Activated T-cell treated with anti-CD3 and anti-CD28 coated beads, Interleukin-2, amount 50 U/mL, for 4 hours (primary cell): ENCODE results near the gene SERPINA1. TPM values are rescaled to one million over a fixed set of nuclear protein-coding genes. Genes with fewer than 3 reads are reported as not detected.
A peak's percentile ranks its signal among the peaks of the same experiment; 100 is the strongest.

Source experiments
- ATAC-seq, 2 donors: fragments of 200-7000 bp; cut with Tn5 transposase; one replicate each; pipeline ENCODE4 v1.10.0; 2021
- DNase-seq: peaks from one replicate; pipeline ENCODE4 v3.0.0-alpha.2; 2020
- H3K27me3 Mint-ChIP-seq: one replicate; pipeline ENCODE4 v1.8.0; 2021; ENCODE audit warnings: low read depth, mixed read lengths
- H3K36me3 Mint-ChIP-seq: one replicate; pipeline ENCODE4 v1.8.0; 2022; ENCODE audit warnings: mixed read lengths; ENCODE audit not compliant: insufficient read depth
- H3K4me1 Mint-ChIP-seq: one replicate; pipeline ENCODE4 v1.8.0; 2021; ENCODE audit warnings: low read depth, mixed read lengths
- H3K4me3 Mint-ChIP-seq: one replicate; pipeline ENCODE4 v1.8.0; 2021; ENCODE audit warnings: mild to moderate bottlenecking, moderate library complexity, mixed read lengths
- H3K9me3 Mint-ChIP-seq: one replicate; pipeline ENCODE4 v1.8.0; 2021; ENCODE audit warnings: mixed read lengths
- total RNA-seq, 3 donors: library from RNA; stranded (reverse); gene quantifications; one replicate each; pipeline ENCODE4 v1.2.1, GENCODE V29; 2021

SERPINA1 gene
- total RNA-seq, 3 donors from 2014 or later = 4.8 to 5.3 (median 4.9) TPM

DNA sequence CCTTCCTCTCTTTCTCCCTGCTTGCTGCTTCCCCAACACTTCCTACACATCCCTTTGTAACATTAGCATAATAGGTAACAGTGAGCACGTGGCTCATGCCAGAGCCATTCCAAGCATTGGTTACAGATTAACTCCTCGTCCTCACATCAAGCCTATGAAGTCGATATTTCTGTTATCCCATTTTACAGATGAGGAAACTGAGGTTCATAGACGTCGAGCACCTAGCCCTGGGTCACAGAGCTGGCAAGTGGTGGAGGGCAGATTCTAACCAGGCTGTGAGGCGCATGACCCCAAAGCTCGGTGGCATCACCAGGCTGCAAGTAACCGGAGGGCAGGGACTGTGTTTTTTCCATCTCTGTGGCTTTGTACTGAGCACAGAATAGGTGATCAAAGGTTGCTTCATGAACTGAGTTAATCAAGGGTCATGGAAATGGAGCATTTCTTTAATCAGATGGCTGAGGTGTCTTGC is 5.7 kb upstream of the SERPINA1 start:
- no peaks in the 10 kb centered on the region for H3K9me3 Mint-ChIP-seq
- ATAC-seq = peak; percentile 44 to 48
- H3K36me3 Mint-ChIP-seq = no peaks in the 10 kb centered on the region
- no peak overlapping the region for H3K4me3 Mint-ChIP-seq
- H3K4me1 Mint-ChIP-seq = peaks cover 15% of the 10 kb centered on the region
- no peak for DNase-seq
- peaks cover 10% of the 10 kb centered on the region for H3K27me3 Mint-ChIP-seq

DNA sequence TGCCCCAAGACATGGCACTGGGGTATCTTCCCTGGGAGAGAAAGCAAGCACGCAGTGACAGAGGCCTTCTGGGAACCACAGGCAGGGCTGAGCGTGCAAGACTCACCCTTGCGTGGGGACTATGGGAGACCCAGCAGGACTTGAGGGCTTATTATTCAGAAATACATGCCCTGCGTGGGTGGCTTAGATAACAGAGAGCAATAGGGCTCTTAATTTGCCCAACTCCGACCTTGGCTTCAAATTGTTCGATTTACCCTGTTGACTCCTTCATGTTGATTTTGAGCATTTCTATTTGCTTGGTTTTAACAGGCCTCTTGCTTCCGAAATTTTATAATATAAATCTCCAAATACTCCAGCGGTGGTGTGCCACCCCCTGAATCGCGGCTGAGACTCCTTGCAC is 5.1 kb upstream of the SERPINA1 start:
- Mint-ChIP-seq H3K4me3 (no peak overlapping the region), H3K4me1 (peaks cover 15% of the 10 kb centered on the region), H3K9me3 (no peaks in the 10 kb centered on the region), H3K27me3 (peaks cover 6% of the 10 kb centered on the region), H3K36me3 (no peaks in the 10 kb centered on the region)
- ATAC-seq (no peak), DNase-seq (no peak)

DNA sequence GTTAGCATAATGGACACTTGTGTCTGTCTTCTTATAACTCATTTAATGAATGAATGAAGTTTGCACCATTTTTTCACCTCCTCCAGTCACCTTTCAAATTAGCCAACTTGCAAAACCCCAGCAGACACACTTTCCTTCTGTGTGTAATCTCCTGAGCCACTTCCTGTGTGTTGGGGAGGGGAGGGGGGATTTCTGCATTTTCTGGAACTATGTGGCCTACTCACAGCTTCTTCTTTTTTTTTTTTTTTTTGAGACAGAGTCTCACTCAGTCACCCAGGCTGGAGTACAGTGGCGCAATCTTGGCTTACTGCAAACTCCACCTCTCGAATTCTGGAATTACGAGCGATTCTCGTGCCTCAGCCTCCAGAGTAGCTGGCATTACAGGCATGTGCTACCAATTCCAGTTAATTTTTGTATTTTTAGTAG is 4.1 kb upstream of the SERPINA1 start:
- Mint-ChIP-seq H3K36me3 (no peaks in the 10 kb centered on the region), H3K9me3 (no peaks in the 10 kb centered on the region), H3K4me1 (peaks cover 15% of the 10 kb centered on the region), H3K4me3 (no peak overlapping the region), H3K27me3 (no peaks in the 10 kb centered on the region)
- ATAC-seq (peak; percentile 55 to 72), DNase-seq (no peak)

DNA sequence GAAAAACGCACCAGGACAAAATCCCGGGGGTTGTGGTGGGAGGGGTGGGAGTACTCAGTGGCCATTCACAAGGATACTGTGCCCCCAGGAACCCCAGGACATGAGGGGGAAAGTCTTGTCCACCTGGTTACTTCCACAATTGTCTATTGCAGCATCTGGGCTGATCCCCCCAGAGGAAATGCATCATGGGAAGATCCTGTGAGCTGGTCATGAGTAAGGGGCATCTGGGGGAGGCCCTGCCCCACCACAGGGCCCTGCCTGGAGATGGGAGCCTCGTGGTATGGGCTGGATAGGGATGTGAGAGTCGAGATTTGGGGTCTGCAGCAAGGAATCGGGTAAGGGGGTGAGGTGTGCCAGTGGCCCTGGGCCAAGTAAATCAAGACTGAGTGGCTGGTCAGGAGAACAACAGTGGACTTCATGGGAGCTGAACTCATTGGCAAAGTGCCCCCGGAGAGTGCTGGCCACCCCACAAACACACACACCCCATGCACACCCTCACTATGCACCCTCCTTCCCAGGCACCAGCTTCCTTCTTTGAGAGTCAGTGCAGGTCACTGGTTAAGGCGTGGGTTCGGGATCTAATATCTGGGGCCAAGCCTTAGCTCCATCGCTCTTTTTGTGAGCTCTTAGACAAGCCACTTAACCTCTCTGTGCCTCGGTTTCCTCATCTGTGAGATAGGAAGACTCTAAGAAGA is 3.0 kb upstream of the SERPINA1 start:
- Mint-ChIP-seq H3K27me3 (no peaks in the 10 kb centered on the region), H3K9me3 (no peaks in the 10 kb centered on the region), H3K4me1 (peaks cover 15% of the 10 kb centered on the region), H3K36me3 (no peaks in the 10 kb centered on the region), H3K4me3 (no peak overlapping the region)
- DNase-seq (no peak), ATAC-seq (no peak)

DNA sequence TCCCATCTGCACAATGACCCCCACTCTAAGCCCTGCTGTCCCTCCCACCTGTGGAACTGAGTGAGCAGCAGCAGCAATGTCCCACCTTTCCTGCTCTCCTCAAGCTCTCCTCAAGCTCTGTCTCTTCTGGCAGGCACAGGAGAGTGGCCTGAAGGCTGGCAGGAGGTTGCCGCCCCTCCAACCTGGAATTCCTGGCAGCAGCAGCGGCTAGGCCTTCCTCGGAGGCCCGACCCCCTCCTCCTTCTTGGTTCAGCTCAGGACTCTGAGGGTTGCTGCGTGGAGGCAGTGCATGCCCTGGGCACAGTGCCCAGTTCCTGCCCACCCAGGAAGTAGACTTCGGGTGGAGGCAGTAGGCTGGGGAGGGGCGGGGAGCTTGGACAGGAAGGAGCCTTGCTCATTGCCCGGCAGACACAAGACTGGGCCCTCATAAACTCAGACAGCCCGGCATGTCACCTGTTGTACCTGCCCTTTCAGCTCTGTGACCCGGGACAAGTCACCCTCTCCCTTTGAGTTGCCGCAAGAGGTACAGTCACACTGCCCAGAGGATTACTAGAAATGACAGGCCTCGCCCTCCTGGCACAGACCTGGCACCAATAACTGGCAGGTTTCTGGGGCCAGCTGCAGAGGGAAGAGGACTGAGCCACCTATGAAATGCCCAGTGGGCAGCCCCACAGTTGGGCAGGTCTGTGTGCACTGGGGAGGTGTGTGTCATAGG is 2.1 kb upstream of the SERPINA1 start:
- Mint-ChIP-seq H3K9me3 (no peaks in the 10 kb centered on the region), H3K4me1 (peaks cover 15% of the 10 kb centered on the region), H3K4me3 (no peak overlapping the region), H3K36me3 (no peaks in the 10 kb centered on the region), H3K27me3 (no peaks in the 10 kb centered on the region)
- DNase-seq (no peak), ATAC-seq (no peak)

DNA sequence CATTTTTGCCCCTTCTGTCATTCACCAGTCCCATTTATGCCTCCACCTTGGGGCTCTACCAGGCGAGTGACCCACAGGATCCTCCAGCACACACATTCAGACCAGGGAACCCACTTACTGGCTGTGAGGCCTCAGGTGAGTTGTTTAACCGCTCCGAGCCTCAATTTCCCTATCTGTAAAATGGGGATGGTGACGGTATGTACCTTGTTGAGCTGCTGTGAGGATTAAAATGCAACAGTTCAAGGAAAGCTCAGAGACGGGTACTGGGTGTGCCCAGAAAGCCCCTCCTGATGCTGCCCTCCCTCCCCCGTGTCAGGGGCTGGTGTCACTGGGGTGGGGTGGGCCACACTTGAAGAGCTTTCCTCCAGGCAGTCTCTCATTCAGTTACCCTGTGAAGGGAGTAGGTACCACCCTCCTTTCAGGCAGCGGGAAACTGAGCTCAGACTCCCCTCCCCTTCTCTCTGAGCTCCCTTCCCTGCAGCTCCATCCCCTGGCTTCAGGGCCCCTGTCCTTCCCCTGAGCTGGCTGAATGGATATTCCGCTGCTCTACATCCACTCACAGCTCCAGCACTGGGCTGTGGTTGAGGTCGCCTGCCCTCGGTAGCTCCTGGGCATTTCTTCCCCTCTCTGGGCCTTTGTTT is 1.4 kb upstream of the SERPINA1 start:
- DNase-seq (no peak), ATAC-seq (no peak)
- no peaks in the 10 kb centered on the region for H3K27me3 Mint-ChIP-seq
- peaks cover 12% of the 10 kb centered on the region for H3K4me1 Mint-ChIP-seq
- no peaks in the 10 kb centered on the region for H3K9me3 Mint-ChIP-seq
- no peak overlapping the region for H3K4me3 Mint-ChIP-seq
- no peaks in the 10 kb centered on the region for H3K36me3 Mint-ChIP-seq

DNA sequence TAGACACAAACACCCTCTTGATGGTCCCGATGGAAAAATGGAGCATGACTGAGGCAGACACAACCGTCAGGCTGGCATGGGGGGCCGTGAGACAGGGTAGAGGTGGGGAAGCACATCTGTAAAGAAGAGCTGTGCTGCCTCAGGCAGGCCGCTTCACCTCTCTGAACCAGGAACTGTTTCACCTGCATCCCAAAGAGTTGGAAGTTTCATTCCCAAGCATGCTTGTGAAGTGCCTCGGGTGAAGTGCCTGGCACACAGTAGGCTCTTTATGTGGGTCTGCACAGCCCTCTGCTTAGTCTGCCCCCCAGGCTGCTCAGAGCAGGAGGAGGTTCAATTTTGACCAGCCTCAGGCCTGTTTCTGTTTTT is 685 bp upstream of the SERPINA1 start:
- no peak overlapping the region for H3K4me3 Mint-ChIP-seq
- DNase-seq (no peak), ATAC-seq (no peak)
- peaks cover 10% of the 10 kb centered on the region for H3K4me1 Mint-ChIP-seq
- H3K27me3 Mint-ChIP-seq = no peaks in the 10 kb centered on the region
- no peaks in the 10 kb centered on the region for H3K36me3 Mint-ChIP-seq
- no peaks in the 10 kb centered on the region for H3K9me3 Mint-ChIP-seq

DNA sequence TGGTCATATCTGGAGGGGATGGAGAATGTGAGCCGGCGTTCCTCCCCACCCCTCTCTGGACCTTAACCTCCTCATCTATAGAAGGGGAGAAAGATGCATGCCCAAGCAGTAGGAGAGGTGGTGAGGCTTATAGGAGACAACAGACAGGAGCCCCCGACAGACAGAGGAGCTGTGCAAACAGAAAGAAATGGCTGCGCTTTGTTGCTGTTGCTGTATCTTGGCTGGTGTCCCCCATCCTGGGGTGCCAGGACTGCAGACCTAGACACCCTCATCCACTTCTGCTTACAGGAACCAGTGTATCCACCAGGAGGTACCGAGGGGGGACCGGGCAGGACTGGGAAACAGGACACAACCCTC is 397 bp downstream of the SERPINA1 start:
- Mint-ChIP-seq H3K9me3 (no peaks in the 10 kb centered on the region), H3K4me3 (no peak overlapping the region), H3K4me1 (peaks cover 7% of the 10 kb centered on the region), H3K27me3 (peaks cover under 1% of the 10 kb centered on the region), H3K36me3 (no peaks in the 10 kb centered on the region)
- ATAC-seq = no peak
- no peak for DNase-seq

DNA sequence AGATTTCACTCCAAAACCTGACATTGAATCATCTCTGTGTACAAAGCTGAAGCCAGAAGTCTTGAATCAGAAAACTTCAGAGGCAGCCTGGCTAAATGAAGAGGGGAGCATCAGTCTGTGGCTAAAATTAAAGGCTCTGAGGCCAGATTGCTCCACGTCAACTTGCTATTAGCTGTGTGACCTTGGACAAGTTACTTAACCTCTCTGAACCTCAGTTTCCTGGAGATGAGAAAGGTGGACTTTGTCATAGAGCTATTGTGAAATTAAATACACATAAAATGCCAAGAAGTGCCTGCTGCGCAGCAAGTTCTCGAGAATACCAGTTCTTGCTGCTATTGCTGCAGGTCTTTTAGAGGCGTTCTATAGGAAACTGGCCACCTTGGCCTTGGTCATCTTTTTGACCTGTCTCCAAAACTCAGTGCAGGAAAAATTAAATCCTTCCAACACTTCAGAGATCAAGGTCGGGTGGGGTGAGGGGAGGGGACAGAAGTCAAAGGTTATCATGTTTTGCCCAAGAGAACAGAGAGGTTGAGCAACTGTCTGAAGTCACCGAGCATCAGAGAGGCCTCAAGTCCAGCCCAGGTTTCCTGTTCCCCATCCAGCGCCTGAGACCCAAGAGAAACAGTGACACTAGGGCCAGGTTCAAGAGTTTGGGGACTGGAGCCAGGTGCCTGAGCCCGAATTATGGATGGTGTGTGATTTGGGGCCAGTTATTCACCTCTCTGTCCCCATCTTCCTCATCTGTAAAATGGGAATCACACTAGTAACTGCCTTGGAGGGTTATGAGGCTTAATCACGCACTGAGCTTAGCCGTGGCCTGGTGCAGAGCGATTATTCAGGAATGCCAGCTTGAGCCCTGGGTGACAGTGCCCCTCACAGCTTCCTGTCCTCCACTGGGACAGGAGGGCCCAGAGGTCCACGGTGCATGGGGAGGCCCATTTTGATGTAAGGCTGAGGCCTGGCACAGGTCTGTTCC is 1.1 kb downstream of the SERPINA1 start:
- Mint-ChIP-seq H3K4me1 (peaks cover 3% of the 10 kb centered on the region), H3K4me3 (no peak overlapping the region), H3K36me3 (no peaks in the 10 kb centered on the region), H3K9me3 (no peaks in the 10 kb centered on the region), H3K27me3 (peaks cover 3% of the 10 kb centered on the region)
- DNase-seq (no peak), ATAC-seq (no peak)

DNA sequence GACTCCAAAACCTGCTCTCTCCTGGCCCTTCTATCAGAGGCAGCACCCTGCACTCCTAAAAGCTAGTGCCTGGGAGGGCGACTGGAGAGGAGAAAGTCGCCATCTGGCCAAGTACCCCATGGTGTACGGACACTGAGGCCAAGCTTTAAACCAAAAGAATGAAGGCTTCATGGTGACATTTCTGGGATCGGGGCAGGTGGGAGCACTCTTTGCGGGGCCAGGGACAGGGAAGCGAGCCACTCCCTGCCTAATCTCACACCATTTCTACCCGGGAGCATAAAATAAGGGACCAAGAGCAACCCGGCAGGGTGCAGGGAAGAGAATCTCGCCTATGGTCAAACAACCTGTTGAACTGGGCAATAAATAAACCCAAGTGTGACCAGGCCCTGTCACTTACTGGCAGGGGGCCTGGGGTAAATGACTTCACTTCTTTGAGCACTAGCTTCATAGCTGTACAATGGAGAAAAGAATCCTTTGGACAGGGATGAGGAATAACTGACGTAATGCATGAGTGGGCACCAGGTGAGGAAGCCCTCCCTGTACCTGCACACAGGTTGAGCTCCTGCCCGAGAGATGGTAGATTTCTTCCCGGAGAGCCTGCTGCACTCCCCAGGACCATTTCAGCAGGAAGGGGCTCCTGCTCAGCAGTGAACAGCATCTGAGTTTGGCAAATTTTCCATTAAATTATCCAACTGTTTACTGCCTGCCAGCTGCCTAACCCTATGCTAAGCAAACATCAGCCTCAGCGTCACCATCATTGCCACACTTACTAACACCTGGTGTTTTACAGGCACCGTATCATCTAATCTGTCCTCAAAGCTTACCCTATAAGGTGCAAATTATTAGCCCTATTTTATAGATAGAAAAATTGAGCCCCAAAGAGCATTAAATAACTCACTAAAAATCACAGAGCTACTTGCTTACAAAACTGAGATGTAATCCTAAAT is 2.0 kb downstream of the SERPINA1 start:
- ATAC-seq (no peak), DNase-seq (no peak)
- H3K9me3 Mint-ChIP-seq = no peaks in the 10 kb centered on the region
- H3K27me3 Mint-ChIP-seq = peaks cover 3% of the 10 kb centered on the region
- no peaks in the 10 kb centered on the region for H3K4me1 Mint-ChIP-seq
- H3K4me3 Mint-ChIP-seq = no peak overlapping the region
- H3K36me3 Mint-ChIP-seq = no peaks in the 10 kb centered on the region

DNA sequence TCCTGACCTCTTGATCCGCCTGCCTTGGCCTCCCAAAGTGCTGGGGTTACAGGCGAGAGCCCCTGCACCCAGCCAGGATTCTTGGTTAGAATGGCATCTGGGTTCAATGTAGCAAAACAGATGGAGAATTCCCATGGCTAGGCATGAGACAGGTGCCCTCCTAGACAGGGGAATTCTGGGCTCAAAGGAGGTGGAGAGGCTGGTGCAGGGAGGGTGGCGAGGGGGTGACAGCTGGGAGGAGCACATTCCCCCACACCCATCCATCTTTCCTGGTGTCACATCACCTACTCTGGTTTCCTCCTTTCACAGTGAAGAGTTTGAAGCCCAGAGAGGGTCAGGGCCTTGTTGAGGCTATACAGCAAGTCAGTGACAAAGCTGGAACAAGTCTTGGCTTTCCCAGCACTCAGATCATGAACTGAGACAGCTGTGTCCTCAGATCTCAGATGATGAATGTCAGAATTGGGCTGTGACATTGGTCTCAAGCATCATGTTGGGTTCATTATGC is 2.8 kb downstream of the SERPINA1 start:
- Mint-ChIP-seq H3K4me3 (no peak overlapping the region), H3K4me1 (no peaks in the 10 kb centered on the region), H3K27me3 (peaks cover 3% of the 10 kb centered on the region), H3K36me3 (no peaks in the 10 kb centered on the region), H3K9me3 (no peaks in the 10 kb centered on the region)
- ATAC-seq (no peak), DNase-seq (no peak)

DNA sequence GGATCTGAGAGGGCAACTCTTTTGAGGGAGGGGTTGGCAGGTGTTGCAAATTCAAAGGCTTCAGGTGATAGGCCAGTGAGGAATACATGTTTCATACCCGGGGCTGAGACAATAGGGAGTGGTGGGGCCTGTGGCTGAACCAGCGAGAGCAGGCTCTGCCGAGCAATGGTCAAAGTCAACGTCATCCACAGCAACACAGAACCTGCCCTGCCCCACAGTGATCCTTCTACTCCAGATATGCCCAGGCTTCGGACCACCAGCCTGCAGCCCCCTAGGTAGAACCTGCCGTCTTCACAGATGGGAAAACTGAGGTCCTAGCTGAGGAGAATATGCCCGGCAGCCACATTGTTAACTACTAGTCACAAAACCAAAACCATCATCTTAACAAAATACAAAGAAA is 4.1 kb downstream of the SERPINA1 start:
- H3K4me1 Mint-ChIP-seq = no peaks in the 10 kb centered on the region
- no peaks in the 10 kb centered on the region for H3K9me3 Mint-ChIP-seq
- no peak for DNase-seq
- ATAC-seq = no peak
- peaks cover 5% of the 10 kb centered on the region for H3K27me3 Mint-ChIP-seq
- H3K36me3 Mint-ChIP-seq = no peaks in the 10 kb centered on the region
- H3K4me3 Mint-ChIP-seq = no peak overlapping the region

DNA sequence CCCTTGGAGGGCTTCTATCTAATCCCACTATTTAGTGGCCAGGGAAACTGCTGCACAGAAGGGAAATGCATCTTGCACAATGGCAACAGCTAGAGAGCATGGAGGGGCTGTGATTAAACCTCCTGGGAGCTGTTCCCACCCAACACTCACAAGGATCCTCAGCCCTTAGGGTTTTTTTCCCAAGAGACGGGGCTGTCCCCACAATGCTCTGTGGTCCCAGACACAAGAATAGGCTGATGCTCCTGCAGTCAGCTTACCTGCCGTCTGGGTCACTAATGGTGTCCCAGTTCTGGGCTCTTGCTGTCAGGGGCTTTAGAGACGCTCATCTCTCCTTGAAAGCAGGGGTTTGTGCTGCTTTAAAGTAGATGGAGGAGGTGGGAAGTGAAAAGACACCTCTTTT is 4.6 kb downstream of the SERPINA1 start:
- Mint-ChIP-seq H3K27me3 (peaks cover 5% of the 10 kb centered on the region), H3K36me3 (no peaks in the 10 kb centered on the region), H3K4me3 (no peak overlapping the region), H3K4me1 (no peaks in the 10 kb centered on the region), H3K9me3 (no peaks in the 10 kb centered on the region)
- ATAC-seq = no peak
- DNase-seq = no peak
